Activated T-helper 1 cell treated with Interleukin-2 at 50 U/mL for 16 hours (primary cell): ENCODE measurements around the gene OLAH.
A peak's percentile ranks its signal among the peaks of the same experiment; 100 is the strongest.

Experiments used
- DNase-seq: peaks from one replicate; pipeline ENCODE4 v3.0.0-alpha.2; 2020; ENCODE audit warnings: low read depth

Gene OLAH

DNA sequence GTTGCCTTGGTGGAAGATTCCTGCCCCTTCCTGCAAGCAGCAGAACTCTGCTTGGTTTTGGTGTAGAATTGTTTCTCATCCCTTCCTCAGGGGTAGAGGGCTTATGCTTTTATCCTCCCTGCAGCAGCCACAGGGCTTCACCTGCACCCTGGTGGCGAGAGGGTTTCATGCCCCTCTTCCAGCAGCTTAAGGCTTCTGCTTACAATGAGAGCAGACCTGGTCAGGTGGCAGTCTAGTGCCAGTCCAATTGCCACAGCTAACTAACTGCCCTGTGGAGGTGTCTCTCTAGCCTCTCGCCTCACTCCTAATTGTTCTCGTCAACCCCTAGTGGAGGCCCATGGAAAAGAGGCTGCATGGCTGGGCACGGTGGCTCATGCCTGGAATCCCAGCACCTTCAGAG, 25.5 kb downstream of the OLAH start:
- DNase-seq, result no peak

DNA sequence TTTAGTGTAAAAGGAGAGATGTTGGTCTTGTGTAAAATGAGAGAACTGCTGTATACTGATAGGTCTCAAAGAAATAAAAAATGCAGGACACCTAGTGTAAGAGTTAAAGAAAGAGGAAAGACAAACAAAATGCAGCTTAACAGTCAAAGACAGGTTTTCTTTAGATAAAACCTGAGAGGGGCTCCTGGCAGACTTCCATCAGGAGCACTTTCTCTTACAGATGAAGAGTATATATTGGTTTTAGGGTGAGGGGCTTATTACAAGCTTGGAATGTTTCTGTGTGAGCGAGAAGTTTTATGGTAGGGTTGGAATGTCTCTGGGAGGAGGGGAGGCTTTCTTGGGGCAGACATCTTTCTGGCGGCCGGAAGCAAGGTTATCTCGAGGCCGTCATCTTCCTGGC, 28.6 kb downstream of the OLAH start:
- no peak for DNase-seq

DNA sequence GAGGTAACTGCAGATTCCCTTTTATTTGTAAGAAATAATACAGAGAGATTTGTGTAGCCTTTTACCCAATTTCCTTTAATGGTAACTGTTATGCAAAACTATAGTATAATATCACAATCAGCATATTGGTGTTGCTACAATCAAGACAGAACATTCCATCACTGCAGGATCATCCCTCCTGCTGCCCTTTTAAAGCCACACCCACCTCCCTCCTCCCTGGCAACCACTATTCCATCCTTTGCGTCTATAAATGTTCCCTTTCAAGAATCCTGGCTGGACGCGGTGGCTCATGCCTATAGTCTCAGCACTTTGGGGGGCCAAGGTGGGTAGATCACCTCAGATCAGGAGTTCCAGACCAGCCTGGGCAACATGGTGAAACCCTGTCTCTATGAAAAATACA, 31.7 kb downstream of the OLAH start:
- no peak for DNase-seq

DNA sequence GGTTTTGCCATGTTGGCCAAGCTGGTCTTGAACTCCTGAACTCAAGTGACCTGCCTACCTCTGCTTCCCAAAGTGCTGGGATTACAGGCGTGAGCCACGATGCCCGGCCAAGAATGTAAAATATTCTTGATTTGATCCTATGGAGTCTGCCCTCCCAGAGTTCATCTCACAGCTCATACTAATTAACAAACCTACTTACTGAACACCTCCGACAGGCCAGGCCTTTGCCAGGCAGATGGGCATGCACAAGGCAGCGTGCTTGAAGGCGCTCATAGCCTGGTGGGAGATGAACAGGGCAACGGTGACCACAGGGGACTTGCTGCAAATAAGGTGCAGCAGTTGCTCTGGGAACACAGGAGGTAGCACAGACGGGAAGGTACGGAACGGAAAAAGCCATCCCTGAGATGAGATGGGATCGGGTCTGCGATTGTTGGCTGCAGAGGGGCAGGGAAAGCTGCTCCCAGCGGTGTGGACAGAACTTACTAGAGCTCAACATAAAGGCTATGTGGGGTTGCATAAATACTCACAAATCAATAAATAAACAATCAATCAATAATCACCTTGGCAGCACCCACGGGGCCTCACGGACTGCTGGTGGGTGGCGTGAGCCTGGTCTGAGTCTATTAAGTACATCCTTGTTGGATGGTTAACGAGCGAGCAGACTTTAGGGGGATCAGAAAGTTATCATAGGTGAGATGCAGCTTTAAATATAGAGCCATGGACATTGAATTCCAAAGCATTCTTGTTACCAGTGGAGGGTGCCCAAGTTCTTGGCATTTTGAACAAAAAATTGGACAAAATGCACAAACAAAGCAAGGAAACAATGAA, 40.1 kb downstream of the OLAH start:
- no peak for DNase-seq

DNA sequence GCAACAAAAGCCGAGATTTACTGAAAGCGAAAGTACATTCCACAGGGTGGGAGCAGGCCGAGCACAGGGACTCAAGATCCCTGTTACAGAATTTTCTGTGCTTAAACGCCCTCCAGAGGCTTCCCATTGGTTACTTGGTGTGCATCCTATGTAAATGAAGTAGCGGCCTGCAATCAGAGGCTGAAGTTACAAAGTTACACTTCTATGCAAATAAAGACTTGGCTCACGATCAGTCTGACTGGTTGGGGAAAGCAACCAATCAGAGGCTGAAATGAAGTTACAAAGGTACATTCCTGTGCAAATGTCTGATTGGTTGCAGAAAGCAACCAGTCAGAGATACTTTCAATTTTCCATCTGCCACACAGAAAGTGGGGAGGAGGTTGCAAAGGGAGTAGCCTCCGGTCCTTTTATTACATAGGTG, 40.8 kb downstream of the OLAH start:
- DNase-seq, result no peak

DNA sequence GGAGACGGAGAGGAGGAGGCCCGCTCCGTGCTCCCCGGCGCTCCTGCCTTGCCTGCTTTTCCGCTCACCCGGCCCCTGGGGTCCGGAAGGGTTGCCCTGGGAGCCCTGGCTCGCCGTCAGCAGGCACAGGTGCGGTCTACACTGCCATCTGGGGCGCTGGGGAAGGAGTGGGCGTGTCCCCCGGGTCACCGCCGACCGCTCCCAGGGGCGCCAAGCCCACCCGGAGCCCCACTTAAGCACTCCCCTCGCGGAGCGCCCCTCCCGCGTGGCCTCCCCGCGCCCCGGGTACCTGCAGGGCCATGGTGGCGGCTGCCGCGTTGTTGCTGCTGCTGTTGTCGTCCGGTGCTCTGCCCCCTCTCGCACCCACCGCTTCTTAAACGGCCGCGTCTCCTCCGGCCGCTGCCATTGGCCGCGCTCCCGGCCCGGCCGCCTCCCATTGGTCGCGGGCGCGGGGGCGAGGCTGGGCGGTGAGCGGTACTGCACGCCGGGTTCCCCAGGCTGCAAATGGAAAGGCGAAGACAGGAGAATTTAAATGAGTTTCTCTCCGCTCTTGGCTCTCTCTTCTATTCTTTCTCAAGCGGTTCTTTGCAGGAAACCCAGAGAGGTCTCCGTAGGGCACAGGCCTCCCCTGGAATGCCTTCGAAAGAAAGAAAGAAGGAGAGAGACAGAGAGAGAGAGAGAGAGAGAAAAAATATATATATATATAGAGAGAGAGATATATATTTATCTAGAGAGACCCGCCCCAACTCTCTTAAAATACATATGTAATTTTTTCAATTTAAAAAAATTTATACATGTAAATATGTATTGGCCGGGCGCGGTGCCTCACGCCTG, 44.9 kb downstream of the OLAH start, which contains the start of gene ACBD7:
Gene ACBD7, minus strand, starts transcription at position 349 of the 834 bp plus-strand sequence. Its CDS starts 48 bp downstream, at position 301.
- peak; percentile 72 for DNase-seq

DNA sequence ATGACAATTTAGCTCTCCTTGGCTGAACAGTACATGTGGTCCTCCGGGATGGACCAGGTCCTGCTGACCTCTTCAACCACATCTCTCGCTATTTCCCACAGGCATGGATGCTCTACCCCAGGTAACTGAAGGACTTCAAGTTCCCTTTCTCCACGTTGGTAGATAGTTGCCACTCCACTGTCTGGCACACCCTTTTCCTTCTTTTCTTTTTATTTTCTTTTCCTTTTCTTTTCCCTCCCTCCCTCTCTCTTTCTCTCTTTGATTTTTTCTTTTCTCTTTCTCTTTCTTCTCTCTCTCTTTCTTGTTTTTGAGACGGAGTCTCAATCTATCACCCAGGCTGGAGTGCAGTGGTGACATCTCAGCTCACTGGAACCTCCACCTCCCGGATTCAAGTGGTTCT, 47.7 kb downstream of the OLAH start:
- DNase-seq, result no peak

DNA sequence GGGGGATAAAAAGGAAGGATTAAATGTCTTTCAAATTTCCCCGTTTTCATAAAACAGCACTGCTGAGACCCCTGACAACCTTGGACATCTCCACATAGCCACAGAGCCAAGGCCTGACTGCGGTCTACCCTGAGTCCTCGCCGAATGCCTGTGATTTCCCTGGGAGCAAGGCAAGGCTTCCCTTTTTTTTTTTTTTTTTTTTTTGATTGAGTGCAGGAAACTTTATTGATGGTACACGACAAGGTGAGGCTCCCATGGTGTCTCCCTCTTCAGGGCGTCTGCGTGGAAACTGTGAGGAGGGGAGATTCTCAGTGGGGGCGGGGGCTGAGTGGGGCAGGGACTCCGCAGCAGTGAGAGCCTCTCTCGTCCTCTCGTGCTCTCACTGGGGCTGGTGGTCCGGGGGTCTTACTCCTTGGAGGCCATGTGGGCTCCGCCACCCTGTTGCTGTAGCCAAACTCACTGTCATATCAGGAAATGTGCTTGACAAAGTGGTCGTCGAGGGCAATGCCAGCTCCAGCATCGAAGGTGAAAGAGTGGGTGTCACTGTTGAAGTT, 49.2 kb downstream of the OLAH start:
- no peak for DNase-seq

DNA sequence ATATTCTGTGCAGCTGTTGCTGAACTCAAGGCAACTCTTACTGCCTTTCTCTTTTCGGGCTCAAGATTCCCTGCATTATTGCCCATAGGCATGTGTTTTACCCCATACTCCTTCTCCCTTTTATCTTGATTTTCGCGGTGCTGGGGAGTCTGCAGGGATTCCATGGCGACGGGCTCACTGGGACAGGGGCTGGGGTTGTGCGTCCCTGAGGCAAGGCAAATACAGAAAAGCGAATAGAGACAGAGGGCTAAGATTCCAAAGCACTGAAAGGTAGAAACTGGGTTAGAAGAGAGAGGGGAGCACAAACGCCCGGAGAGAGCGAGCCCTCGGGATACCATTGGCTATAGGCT, 52.9 kb downstream of the OLAH start:
- no peak for DNase-seq

DNA sequence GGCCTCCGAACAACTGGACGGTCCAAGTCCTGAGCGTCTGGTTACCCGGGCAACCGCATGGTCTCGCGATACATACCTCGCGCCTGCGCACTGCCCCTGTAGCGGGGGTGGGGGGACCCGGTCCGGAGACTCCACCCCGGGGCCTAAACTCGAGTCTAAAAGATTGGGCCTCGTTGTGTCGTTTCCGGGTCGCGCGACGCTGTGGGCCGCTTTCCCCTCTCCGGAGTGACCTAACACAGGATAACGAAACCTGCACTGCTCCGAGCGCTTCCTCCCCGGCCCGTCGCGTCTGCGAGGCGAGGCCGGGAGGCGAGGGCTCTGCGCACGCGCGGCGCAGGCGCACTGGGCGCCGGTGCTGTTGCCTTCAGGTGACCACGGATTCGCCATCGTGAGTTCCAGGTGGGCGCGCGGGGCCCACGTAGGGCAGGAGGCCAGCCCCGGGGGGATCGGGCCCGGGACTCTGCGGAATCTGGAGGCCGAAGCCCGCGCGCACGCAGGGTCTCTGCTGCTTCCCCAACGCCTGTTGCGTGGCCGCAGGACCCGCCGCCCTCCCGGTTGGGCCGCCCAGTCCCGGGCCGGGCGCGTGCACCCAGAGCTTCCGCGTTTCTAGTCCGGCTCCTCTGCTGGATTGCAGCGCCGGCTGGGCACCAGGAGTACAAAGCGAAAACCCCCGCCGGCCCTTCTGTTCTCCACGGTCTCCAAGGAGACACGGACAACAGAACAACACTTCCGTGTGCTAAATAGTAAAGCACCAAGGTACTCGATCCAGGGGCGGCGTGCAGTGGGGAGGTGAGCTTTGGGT, 53.5 kb downstream of the OLAH start, which contains the start of gene RPP38:
Gene RPP38, plus strand, starts transcription at position 345 of the 802 bp plus-strand sequence. CDS start 5,960 bp downstream, outside the sequence.
- DNase-seq, result peak; percentile 88

DNA sequence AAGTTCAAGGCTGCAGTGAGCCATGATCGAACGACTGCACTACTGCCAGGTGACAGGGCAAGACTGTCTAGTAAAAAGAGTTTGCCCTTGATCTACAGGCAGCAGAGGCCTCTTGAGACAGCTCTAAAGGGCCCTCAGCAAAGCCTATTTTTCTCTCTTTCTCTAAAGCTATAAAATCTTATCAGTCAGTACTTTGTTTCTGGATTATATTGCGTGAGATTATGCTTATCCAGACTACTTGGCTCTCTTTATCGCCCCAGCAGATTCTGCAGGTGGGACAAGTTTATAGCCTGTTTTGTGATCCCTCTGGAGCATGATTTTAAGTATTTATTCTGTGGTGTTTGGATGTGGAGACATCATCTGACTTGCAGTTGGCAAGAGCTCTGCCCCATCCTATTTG, 56.1 kb downstream of the OLAH start:
- no peak for DNase-seq

DNA sequence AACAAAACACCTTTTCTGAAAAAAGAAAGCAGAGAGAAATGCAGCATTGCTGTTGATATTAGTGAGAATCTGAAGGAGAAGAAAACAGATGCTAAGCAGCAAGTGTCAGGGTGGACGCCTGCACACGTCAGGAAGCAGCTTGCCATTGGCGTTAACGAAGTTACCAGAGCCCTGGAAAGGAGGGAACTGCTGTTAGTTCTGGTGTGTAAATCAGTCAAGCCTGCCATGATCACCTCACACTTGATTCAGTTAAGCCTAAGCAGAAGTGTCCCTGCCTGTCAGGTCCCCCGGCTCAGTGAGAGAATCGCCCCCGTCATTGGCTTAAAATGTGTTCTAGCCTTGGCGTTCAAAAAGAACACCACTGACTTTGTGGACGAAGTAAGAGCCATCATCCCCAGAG, 59.8 kb downstream of the OLAH start:
- DNase-seq, result no peak

DNA sequence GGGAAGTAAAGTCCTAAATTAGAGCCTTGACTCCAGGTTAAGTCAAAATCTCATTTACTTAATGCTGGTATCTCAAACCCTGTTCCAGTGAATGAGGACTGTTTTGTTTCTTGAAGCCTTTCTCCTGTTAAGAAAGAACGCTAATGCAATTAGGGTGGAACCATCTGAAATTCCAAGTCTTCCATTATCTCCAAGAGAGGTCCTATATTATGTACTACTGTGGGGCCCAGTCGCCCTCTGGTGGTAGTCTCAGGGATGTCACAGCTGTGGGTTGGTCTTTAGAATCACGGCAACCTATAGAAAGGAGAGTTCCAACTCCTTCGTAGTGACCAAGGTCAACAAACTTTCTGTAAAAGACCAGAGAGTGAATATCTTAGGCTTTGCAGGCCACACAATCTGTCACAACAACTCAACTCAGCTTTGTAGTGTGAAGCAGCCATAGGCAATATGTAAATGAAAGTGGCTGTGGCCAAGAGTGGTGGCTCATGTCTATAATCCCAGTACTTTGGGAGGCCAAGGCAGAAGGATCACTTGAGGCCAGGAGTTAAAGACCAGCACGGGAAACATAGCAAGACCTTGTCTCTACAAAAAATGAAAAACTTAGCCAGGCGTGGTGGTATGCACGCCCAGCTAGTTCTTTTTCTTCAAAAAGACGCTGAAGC, 62.7 kb downstream of the OLAH start:
- peak; percentile 47 for DNase-seq

DNA sequence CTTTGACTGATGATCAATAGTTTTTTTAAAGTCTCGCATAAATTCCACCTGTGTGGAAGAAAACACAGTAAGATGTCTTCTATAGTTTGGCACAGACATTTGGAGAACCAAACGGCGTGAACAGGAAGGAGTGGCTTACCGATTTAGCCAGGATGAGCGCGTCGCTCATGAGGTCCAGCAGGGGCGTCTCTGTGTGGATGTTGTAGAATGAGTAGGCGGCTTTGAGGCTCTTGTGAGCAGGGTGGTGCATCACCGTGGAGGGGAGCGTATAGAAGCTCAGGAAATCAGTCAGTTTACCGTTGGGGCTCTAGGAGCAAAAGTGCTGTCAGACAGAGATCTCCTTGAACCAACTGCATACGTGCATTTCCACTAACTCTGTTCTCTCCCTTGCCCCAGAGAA, 68.9 kb downstream of the OLAH start:
- no peak for DNase-seq

DNA sequence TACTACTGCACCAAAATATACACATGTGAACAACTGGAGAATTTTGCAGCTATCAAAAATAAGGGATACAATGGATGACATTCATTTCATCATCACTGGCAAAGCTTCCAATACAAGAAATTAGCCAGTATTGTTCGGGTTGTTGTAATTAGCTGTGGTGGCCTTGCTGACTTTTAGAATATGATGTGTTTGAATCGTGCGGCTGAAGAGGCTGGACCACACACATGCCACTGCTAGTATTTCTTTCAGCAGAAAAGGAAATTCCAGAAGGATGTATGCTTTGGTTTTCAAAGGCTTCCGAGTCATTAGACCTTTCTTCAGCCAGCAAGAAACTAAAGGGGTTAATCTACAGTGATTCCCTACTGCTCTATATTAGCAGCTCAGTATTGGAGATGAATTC, 70.0 kb downstream of the OLAH start:
- no peak for DNase-seq

DNA sequence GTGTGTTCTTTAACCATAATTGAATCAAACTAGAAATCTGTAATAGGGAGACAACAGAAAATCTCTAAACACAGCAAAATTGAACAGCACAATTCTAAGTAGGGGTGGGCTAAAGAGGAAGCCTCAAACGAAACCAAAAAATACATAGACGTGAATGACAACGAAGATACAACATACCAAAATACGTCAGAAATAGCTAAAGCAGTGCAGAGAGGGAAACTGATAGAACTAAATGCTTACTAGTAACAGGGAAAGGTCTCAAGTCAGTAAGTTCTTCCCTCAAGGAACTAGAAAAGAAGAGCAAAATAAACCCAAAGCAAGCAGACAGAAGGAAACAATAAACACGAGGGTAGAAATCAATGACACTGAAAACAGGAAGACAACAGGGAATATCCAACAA, 72.5 kb downstream of the OLAH start:
- no peak for DNase-seq

DNA sequence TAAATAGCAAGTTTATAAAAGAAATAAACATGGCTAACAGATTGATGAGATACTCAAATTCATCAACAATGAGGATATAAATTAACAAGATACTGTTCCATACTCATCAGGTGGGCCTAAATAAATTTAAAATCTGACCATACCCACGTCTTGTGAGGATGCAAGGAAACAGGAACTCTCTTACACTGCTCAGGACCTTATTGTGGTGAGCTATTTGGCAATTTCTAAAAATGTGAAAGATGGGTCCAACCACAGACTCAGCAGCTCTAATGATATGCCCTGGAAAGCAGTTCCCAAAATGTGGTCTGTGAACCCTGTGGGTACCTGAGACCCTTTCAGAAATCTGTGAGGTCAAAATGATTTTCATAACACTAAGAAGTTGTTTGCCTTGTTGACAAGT, 74.9 kb downstream of the OLAH start:
- no peak for DNase-seq

DNA sequence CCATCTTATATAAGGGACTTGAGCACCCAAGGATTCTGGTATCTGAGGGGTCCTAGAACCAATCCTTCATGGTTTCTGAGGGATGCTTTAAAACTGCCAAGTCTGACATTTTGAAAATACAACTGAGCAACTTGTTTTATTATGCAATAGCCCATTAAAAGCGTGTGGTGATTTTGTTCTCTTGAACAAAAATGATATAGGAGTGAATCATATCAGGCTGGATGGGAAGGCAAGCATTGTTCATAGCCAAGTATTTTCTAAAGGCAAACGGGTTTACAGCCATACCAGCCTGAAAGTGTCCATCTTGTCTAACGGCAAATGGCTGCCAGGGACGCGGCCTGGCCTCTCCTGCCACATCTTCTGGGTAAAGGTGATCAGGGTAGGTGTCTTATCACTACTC, 76.8 kb downstream of the OLAH start:
- DNase-seq, result no peak

DNA sequence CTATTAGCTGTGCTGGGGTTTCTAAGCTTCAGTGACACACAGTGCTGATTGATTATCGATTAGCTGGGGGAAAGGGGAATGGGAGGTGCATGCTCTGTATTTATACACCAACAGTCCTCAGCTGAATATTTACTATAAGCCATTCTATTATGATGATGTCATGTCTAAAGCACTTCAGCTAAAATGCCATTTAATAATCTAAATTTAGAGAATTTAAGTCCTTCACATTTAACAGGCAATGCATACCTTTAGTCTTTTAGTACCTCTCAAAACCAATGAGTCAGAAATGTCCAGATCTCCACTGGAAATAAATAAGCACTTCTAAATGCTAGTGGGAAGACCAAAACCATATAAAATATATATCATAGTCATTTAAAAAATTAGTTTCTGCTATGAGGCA, 78.0 kb downstream of the OLAH start:
- no peak for DNase-seq

DNA sequence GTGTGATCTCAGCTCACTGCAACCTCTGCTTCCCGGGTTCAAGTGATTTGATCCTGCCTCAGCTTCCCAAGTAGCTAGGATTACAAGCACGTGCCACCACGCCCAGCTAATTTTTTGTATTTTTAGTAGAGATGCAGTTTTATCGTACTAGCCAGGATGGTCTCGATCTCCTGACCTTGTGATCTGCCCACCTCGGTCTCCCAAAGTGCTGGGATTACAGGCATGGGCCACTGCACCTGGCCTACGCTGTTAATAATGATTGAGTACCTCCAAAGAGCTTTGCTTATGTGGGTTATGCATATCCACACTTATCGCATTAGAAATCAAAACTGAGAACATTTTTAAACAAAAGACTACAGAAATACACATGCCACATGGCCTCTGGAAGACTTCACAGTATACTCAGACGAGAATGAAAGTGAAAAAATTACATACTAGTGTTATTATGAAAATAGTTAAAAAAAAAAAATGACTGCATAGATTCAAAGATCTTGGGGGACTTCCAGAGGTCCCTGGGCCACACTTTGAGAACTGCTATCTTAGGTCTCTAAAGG, 78.8 kb downstream of the OLAH start:
- DNase-seq, result no peak
